CD4-positive, alpha-beta T cell treated with Interleukin-15 for 4 hours (primary cell): ENCODE measurements around the gene SPDYE18.
"Not testable (repeated sequence)": the region's sequence is repeated elsewhere in the genome, so short reads cannot be mapped to it uniquely, and the experiment has no call there.

Experiments used
- DNase-seq: peaks from one replicate; pipeline ENCODE4 v3.0.0-alpha.2; 2020; ENCODE audit warnings: low spot score

The SPDYE18 gene

GRCh38 chr7:77062557-77062956 lies at the start of gene SPDYE18:
Gene SPDYE18, minus strand, starts transcription at chr7:77062558. Its CDS starts 2,046 bp downstream, at chr7:77060512.
- DNase-seq = not testable (repeated sequence)

DNA sequence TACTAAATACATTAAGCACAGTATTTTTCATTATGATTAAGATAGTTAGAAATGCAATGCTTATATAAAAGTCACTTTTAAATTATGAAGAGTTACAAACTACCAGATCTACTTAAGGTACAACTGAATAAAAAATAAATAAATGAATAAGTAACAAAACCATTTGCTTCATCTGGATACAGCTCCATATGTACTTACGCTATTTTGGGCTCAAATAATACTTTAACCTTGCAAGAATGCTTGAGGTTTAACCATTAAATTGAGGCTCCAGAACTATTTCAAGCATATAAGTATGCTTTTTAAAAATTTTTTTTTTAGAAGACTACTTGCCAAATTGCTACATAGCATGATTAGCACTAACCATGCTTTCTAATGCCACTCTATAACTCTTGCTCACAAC lies 46.0 kb upstream of the SPDYE18 start:
- DNase-seq = not testable (repeated sequence)

DNA sequence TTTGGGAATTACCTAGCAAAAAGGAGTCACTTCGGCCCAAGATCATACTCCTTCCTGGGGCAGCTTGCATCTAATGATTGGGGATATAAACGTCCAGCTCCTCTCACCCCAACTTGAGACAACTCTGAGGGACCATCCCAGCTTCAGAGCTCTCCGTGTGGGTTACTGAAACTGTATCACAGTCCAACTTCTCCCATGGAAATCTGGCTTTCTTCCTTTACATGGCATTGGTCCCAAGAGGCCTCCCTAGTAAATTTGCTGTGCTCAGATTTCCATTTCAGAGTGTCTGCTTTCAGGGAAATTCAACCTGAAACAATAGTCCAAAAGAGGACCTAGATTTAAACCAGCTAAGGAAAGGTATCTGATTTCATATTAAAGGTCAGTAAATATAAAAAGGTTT lies 45.3 kb upstream of the SPDYE18 start:
- not testable (repeated sequence) for DNase-seq

DNA sequence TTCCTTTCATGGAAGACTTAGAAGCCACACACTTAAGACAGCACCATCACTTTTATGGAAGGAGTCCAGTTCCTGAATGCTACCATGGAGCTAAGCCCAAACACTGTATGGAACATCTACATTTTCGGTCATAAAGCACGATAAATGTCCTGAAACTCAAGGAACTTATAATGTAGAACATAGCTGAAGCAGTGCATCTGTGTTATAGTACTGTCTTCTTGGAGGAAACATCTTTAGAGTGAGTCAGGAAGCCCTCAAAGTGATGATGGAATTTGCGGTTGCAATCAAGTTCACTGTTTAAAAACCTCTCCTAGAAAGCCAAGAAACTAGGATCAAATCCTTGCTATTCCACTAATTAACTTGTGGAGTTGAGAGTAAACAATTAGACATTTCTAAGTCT lies 43.5 kb upstream of the SPDYE18 start:
- DNase-seq = not testable (repeated sequence)

GRCh38 chr7:77102671-77103070 lies 40.3 kb upstream of the SPDYE18 start:
- DNase-seq = not testable (repeated sequence)

- DNase-seq = not testable (repeated sequence)
These were observed 38.8 kb upstream of the SPDYE18 start for GRCh38 chr7:77101187-77101586.

- not testable (repeated sequence) for DNase-seq
These were observed 38.1 kb upstream of the SPDYE18 start for GRCh38 chr7:77100501-77100900.

- DNase-seq = not testable (repeated sequence)
These were observed 29.9 kb upstream of the SPDYE18 start for GRCh38 chr7:77092301-77092700.

- DNase-seq = not testable (repeated sequence)
These were observed 19.8 kb upstream of the SPDYE18 start for GRCh38 chr7:77082192-77082591.

DNA sequence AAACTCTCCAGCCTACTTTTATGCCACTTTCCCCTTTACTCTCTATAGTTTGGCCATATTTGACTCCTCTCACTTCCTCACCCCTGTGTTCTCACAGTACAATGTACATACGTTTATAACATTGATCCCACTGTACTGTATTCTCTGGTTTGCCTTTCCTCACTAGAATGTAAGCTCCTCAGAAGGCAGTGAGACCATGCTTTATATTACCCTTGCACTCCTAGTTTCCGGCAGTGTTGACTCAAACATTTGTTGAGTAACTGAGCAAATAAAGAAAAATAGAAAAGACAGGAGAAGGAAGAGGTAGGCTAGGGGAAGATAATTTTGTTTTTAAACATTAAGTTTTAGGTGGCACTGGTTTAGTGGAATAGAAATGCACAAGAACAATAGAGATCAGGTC lies 17.9 kb upstream of the SPDYE18 start:
- not testable (repeated sequence) for DNase-seq

DNA sequence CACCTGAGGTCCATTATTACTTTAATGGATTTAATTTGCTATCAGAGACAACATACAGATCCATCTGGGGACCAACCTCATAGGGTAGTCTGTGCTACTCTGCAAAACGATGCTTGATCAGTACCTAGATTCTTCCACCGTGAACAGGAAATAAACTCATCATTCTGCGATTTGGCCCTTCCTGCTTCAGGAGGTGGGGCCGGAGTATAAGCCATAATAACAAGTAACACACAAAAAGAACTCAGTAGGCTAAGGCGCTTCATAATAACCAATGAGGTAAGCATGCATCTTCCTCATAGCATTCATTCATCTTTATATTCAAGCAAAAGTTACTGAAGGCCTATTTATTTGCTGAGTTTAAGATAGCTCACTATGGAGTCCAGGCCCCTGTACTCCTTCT lies 17.3 kb upstream of the SPDYE18 start:
- DNase-seq = not testable (repeated sequence)

DNA sequence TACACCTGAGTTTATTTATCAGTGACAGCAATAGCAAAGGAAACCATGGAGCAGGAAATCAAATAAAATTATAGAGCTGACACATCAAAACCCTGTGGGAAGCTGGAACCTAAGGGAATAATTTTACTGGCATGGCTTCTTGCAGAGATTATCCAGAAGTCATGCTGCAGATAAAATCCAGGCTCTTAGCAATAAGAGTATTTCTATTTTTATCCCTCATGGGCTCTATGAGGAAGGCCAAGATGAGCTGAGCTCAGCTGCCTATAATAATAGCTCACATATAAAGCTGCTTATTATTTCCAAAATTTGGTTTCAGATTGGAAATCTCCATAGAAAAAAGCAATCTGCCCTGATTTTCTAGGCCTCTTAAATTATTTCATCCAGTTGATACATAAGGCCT lies 16.8 kb upstream of the SPDYE18 start:
- DNase-seq = not testable (repeated sequence)

DNA sequence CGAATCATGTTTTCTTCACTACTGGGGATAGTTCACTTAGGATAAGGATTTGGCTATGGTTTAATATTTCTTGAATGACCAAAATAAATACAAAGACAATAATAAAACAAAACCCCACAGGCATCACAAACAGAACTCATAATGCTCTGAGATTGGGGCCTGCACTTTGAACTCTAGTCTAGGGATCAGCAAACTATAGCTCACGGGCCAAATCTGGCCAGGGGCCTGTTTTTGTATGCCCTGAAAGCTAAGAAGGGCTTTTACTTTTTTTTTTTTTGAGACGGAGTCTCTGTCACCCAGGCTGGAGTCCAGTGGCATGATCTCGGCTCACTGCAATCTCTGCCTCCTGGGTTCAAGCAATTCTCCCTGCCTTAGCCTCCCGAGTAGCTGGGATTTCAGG lies 14.7 kb upstream of the SPDYE18 start:
- DNase-seq = not testable (repeated sequence)

- DNase-seq = not testable (repeated sequence)
These were observed 12.5 kb upstream of the SPDYE18 start for GRCh38 chr7:77074786-77075396.

GRCh38 chr7:77071108-77071507 lies 8.8 kb upstream of the SPDYE18 start:
- DNase-seq = not testable (repeated sequence)

DNA sequence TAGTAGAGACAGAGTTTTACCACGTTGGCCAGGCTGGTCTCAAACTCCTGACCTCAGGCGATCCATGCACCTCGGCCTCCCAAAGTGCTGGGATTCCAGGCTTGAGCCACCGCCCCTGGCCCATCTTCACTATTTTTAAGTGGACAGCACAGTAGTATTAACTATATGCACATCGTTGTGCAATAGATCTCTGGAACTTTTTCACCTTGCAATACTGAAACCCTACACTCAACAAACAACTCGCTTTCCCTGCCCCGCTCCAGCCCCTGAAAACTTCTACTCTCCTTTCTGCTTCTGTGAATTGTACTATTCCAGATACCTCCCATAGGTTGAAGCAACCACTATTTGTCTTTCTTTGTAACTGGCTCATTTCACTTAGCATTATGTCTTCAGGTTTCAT lies 3.5 kb upstream of the SPDYE18 start:
- DNase-seq = not testable (repeated sequence)

DNA sequence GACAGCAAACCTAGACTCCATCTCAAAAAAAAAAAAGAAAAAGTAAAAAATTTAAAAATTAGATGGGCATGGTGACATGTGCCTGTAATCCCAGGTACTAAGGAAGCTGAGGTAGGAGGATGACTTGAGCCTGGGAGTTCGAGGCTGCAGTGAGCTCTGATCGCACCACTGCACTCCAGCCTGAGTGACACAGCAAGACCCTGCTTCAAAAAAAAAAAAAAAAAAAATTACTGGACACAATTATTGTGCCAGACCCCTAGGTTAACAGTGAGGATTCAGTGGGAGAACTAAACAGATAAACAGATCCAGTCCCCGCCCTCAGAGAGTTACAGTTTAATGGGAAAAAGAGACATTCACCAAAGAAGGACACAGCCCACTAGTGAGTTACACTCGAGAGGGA lies 1.4 kb upstream of the SPDYE18 start:
- not testable (repeated sequence) for DNase-seq

DNA sequence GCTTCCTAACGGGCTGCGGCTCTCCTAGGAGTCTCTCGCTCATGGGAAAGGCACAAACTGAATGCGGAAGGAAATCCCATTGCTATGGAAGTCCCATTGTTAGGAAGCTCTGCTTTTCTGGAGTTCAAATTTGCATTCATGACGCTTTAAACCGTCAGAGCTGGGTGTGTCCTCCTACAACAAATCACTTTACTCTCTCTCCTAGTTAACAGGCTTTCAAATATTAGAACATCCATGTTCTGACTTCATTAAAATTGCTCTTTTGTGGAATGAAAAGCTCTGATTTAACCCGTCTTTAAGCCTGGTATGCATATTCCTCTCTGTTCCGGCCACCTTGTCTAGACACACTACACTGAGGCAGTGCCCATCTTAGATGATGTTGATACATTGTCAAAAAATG lies 30.1 kb downstream of the SPDYE18 start, which contains the start of gene SPDYE17:
Gene SPDYE17, minus strand, starts transcription at position 101 of the 400 bp plus-strand sequence. CDS start 1,791 bp downstream, outside the sequence.
- not testable (repeated sequence) for DNase-seq

GRCh38 chr7:77026349-77026748 lies 36.0 kb downstream of the SPDYE18 start:
- DNase-seq = not testable (repeated sequence)

- DNase-seq = not testable (repeated sequence)
These were observed 52.2 kb downstream of the SPDYE18 start for GRCh38 chr7:77010074-77010680.

- DNase-seq = not testable (repeated sequence)
These were observed 54.4 kb downstream of the SPDYE18 start for GRCh38 chr7:77008000-77008399.

DNA sequence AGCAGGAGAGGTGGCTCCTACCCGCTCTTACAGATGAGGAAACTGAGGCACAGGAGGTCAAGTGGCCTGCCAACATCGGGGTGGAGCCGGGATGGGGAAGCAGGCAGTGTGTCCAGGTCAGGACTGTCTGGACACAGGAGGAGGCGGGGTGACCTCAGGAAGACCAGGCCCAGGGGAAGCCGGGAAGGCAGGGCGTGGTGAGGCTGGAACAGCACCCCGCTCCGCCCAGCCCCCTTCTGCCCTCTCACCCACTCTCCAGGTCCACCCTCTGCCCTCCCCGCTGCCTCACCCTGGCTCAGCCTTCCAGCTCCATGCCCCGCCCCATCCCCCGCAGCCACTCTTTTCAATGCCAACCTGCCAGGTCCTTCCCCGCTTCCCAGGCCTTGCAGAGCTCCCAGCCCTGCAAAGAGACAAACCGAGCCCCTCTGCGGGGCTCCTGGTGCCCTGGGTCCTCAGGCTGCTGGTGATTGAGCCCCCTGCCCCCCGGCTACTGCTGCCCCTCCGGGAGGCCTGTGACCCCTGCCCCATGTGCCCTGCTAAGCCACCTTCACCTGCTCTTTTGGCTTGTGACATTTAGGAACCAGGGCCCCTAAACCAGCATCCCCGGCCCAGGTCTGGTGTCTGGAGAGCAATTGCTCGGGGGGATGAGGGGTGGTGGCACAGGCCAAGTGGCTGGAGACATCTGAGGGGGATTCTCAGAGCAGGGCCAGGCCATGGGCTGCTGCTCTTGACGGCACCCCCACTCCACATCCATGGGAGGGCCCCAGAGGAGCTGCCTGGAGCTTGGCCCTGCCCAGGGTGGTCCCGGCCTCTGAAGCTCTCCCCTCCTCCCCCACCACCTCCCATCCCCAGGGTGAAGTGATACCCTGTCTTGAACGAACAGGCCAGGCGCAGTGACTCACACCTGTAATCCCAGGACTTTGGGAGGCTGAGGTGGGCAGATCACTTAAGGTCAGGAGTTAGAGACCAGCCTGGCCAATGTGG lies 55.9 kb downstream of the SPDYE18 start:
- DNase-seq = not testable (repeated sequence)
